HCT116 (cell line): ENCODE measurements around the gene NPR3. TPM values are rescaled to one million over a fixed set of nuclear protein-coding genes. Genes with fewer than 3 reads are reported as not detected.

ENCODE experiments used
- ATAC-seq: fragments of 200-7000 bp; cut with Tn5 transposase; 2 replicates; pipeline ENCODE4 v1.9.1; 2020; ENCODE audit warnings: mild to moderate bottlenecking, moderate library complexity
- BruUV-seq: library from RNA; stranded (reverse); fragments of 400-500 nt; replicated peaks from 2 replicates; lab custom pipeline; 2021; lab: Mats Ljungman, UMichigan
- CTCF ChIA-PET: fragments of 300-600 bp; sonication (Branson Sonifier 250); formaldehyde crosslinking; loops from one replicate; lab custom pipeline; 2021; ENCODE audit warnings: antibody characterized with exemption; lab: Charles Lee
- POLR2A ChIA-PET: fragments of 300-600, 350-600 bp; sonication (Branson Sonifier 250); formaldehyde crosslinking; loops from one replicate; lab custom pipeline; 2021; ENCODE audit warnings: antibody characterized with exemption; lab: Charles Lee
- RAD21 ChIA-PET, 2 experiments: fragments of 300-600 bp; sonication (Branson Sonifier 250); formaldehyde crosslinking; loops; one replicate each; lab custom pipeline; 2023; ENCODE audit warnings: low total read pairs in 2 of 2; ENCODE audit not compliant: uncharacterized antibody in 2 of 2, unreplicated experiment in 2 of 2, low non-redundant PET in 1 of 2; lab: Charles Lee
- DNase-seq: peaks from one replicate; pipeline ENCODE4 v3.0.0-alpha.2; 2010; ENCODE audit warnings: low read depth, low spot score
- H2AFZ ChIP-seq: fragments of 200-600 bp; shearing (Covaris generic), sonication (generic); 2 replicates; pipeline ENCODE4 v1.6.1; 2017; ENCODE audit warnings: low read depth, mixed run types, mixed read lengths, antibody characterized with exemption, low read length; ENCODE audit not compliant: poor library complexity, severe bottlenecking
- H3K27ac ChIP-seq: 2 replicates; pipeline ENCODE4 v1.5.1; 2012; ENCODE audit warnings: low read depth, low read length
- H3K27me3 ChIP-seq: fragments of 200-600 bp; sonication (generic); 2 replicates; pipeline ENCODE4 v1.6.1; 2016; ENCODE audit warnings: mixed run types, low read length, mixed read lengths; ENCODE audit not compliant: insufficient read depth
- H3K36me3 ChIP-seq, 2 experiments: fragments of 200-500 bp in 1 of 2; fragments of 200-600 bp in 1 of 2; sonication (Bioruptor generic) in 1 of 2; sonication (generic) in 1 of 2; 2 replicates each; pipeline versions ENCODE4 v1.5.1 to v1.6.1; 2014 to 2016; ENCODE audit warnings: low read length in 2 of 2, inconsistent platforms in 1 of 2, mixed read lengths in 1 of 2, mixed run types in 1 of 2; ENCODE audit not compliant: insufficient read depth in 2 of 2, control insufficient read depth in 1 of 2
- H3K4me1 ChIP-seq, 2 experiments: fragments of 200-600 bp in 1 of 2; sonication (generic) in 1 of 2; 2 replicates each; pipeline versions ENCODE4 v1.5.1 to v1.6.1; 2012 to 2017; ENCODE audit warnings: low read length in 2 of 2, inconsistent platforms in 1 of 2, mild to moderate bottlenecking in 1 of 2, mixed read lengths in 1 of 2, mixed run types in 1 of 2, moderate library complexity in 1 of 2; ENCODE audit not compliant: insufficient read depth in 2 of 2, control insufficient read depth in 1 of 2
- H3K4me2 ChIP-seq: fragments of 200-600 bp; sonication (generic); 2 replicates; pipeline ENCODE4 v1.6.1; 2017; ENCODE audit warnings: mixed run types, low read length, mixed read lengths
- H3K4me3 ChIP-seq, 2 experiments: fragments of 200-600 bp in 1 of 2; sonication (generic) in 1 of 2; replicated peaks in 1 of 2; 2 replicates each; pipeline ENCODE4 v1.5.1; 2011 to 2016; ENCODE audit warnings: low read length in 2 of 2, control low read depth in 1 of 2, low read depth in 1 of 2, mild to moderate bottlenecking in 1 of 2, mixed read lengths in 1 of 2, mixed run types in 1 of 2
- H3K79me2 ChIP-seq: fragments of 200-600 bp; sonication (generic); 2 replicates; pipeline ENCODE4 v1.6.1; 2017; ENCODE audit warnings: mild to moderate bottlenecking, mixed run types, low read length, moderate library complexity, mixed read lengths; ENCODE audit not compliant: insufficient read depth
- H3K9ac ChIP-seq: fragments of 200-600 bp; sonication (generic); 2 replicates; pipeline ENCODE4 v1.6.1; 2016; ENCODE audit warnings: low read length, mixed read lengths
- H3K9me2 ChIP-seq: fragments of 200-600 bp; sonication (generic), shearing (Covaris generic); 2 replicates; pipeline ENCODE4 v1.6.1; 2017; ENCODE audit warnings: mixed run types, mild to moderate bottlenecking, moderate library complexity; ENCODE audit not compliant: insufficient read depth
- H3K9me3 ChIP-seq, 2 experiments: fragments of 200-500 bp in 1 of 2; fragments of 200-600 bp in 1 of 2; sonication (Bioruptor generic) in 1 of 2; sonication (generic) in 1 of 2; 2 replicates each; pipeline ENCODE4 v1.6.1; 2014 to 2017; ENCODE audit warnings: low read length in 2 of 2, mixed read lengths in 2 of 2, inconsistent platforms in 1 of 2, low read depth in 1 of 2, mild to moderate bottlenecking in 1 of 2, mixed run types in 1 of 2, moderate library complexity in 1 of 2; ENCODE audit not compliant: control insufficient read depth in 1 of 2, insufficient read depth in 1 of 2
- H4K20me1 ChIP-seq: fragments of 200-600 bp; sonication (generic), shearing (Covaris generic); 2 replicates; pipeline ENCODE4 v1.6.1; 2017; ENCODE audit warnings: mixed run types, mild to moderate bottlenecking, moderate library complexity; ENCODE audit not compliant: insufficient read depth
- CEBPB ChIP-seq: IDR thresholded peaks from 2 replicates; pipeline ENCODE4 v1.6.1; 2012; ENCODE audit warnings: low read depth
- ELF1 ChIP-seq: IDR thresholded peaks from 2 replicates; pipeline ENCODE4 v1.6.1; 2012; ENCODE audit warnings: low read depth, borderline replicate concordance
- TCF7L2 ChIP-seq: IDR thresholded peaks from 2 replicates; pipeline ENCODE4 v1.7.0; 2011; ENCODE audit warnings: borderline replicate concordance, inconsistent platforms; ENCODE audit not compliant: insufficient read depth, insufficient read length; ENCODE audit errors: extremely low read depth
- YY1 ChIP-seq: IDR thresholded peaks from 2 replicates; pipeline ENCODE4 v1.6.1; 2011; ENCODE audit warnings: low read length, low read depth, moderate library complexity, mild to moderate bottlenecking; ENCODE audit not compliant: insufficient replicate concordance; ENCODE audit errors: extremely low read depth
- ZNF274 ChIP-seq: fragments of 200-500 bp; sonication (Bioruptor generic); IDR thresholded peaks from 2 replicates; pipeline ENCODE4 v1.6.1; 2014; ENCODE audit warnings: mild to moderate bottlenecking, low read depth, low read length, inconsistent platforms
- intact Hi-C: fragments of 100-400 bp; cut with micrococcal nuclease; formaldehyde crosslinking; loops from 2 replicates; pipeline ENCODE4 v1.10.0; 2022
- total RNA-seq: library from RNA; stranded (reverse); gene quantifications from one replicate; pipeline ENCODE4 v1.2.1, GENCODE V29; 2021; ENCODE audit not compliant: unreplicated experiment
- TF ChIP-seq, protein P1 (sequence below): IDR thresholded peaks from 2 replicates; pipeline ENCODE4 v1.6.1; 2012; ENCODE audit warnings: low read depth
- TF ChIP-seq, protein P2 (sequence below), 3 experiments: fragments of 200-600 bp in 1 of 3; sonication (generic) in 1 of 3; IDR thresholded peaks in 2 of 3; conservative IDR thresholded peaks in 1 of 3; 2 replicates each; pipeline ENCODE4 v1.5.1; 2012 to 2017; ENCODE audit warnings: low read depth in 2 of 3, low read length in 2 of 3, antibody characterized with exemption in 1 of 3, borderline replicate concordance in 1 of 3, control low read depth in 1 of 3, mild to moderate bottlenecking in 1 of 3, mixed read lengths in 1 of 3, mixed run types in 1 of 3, moderate library complexity in 1 of 3; ENCODE audit not compliant: insufficient read depth in 1 of 3

NPR3 gene
- total RNA-seq, 1 experiment from 2014 or later, result 0.39 TPM

DNA sequence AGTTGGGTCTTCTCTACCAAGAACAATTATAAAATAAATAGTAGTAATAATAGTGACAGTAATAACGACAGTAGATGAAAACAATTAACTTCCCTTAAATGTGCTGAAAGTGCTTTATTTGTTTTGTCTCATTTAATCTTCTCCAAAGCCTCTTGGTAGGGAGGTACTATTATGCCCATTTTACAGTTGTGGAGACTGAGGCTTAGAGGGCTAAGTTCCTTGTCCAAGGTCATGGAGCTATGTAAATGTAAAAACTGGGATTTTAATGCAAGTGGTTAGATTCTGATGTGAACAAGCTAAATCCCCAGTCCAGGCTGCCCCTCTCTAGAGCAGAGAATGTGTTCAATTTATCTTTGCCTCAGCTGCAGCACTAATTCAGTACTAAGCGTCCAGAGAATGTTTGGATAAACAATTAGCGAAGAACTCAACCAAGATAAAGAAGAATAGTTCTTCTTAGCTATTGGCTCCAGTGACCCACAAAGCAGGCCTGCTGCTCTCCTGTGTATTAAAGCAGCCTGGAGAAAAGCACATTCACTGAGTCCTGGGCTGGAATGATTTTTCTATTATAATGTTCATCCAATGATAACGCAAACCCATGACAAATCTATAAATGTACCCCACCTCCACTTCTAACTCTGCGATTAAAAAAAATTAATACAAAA is 68.8 kb downstream of the NPR3 start:
- Histone ChIP-seq H2AFZ (no peak overlapping the region), H3K27me3 (no peaks in the 10 kb centered on the region), H3K9ac (no peak overlapping the region), H4K20me1 (no peaks in the 10 kb centered on the region), H3K27ac (no peak overlapping the region), H3K4me2 (no peak overlapping the region), H3K79me2 (no peaks in the 10 kb centered on the region), H3K36me3 (no peaks in the 10 kb centered on the region), H3K9me2 (no peaks in the 10 kb centered on the region), H3K9me3 (no peaks in the 10 kb centered on the region), H3K4me3 (no peak overlapping the region), H3K4me1 (no peaks in the 10 kb centered on the region)
- no peak for ATAC-seq
- intact Hi-C loops, result no loop called here
- POLR2A ChIA-PET, result no interaction called here
- BruUV-seq, result no TSS peak
- RAD21 ChIA-PET, result no interaction called here
- DNase-seq, result no peak
- CTCF ChIA-PET, result no interaction called here
- no peak for TF ChIP-seq CEBPB
- TF ChIP-seq TCF7L2, result no peak
- TF ChIP-seq, protein P1, sequence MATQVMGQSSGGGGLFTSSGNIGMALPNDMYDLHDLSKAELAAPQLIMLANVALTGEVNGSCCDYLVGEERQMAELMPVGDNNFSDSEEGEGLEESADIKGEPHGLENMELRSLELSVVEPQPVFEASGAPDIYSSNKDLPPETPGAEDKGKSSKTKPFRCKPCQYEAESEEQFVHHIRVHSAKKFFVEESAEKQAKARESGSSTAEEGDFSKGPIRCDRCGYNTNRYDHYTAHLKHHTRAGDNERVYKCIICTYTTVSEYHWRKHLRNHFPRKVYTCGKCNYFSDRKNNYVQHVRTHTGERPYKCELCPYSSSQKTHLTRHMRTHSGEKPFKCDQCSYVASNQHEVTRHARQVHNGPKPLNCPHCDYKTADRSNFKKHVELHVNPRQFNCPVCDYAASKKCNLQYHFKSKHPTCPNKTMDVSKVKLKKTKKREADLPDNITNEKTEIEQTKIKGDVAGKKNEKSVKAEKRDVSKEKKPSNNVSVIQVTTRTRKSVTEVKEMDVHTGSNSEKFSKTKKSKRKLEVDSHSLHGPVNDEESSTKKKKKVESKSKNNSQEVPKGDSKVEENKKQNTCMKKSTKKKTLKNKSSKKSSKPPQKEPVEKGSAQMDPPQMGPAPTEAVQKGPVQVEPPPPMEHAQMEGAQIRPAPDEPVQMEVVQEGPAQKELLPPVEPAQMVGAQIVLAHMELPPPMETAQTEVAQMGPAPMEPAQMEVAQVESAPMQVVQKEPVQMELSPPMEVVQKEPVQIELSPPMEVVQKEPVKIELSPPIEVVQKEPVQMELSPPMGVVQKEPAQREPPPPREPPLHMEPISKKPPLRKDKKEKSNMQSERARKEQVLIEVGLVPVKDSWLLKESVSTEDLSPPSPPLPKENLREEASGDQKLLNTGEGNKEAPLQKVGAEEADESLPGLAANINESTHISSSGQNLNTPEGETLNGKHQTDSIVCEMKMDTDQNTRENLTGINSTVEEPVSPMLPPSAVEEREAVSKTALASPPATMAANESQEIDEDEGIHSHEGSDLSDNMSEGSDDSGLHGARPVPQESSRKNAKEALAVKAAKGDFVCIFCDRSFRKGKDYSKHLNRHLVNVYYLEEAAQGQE, result no peak
- TF ChIP-seq, protein P2, sequence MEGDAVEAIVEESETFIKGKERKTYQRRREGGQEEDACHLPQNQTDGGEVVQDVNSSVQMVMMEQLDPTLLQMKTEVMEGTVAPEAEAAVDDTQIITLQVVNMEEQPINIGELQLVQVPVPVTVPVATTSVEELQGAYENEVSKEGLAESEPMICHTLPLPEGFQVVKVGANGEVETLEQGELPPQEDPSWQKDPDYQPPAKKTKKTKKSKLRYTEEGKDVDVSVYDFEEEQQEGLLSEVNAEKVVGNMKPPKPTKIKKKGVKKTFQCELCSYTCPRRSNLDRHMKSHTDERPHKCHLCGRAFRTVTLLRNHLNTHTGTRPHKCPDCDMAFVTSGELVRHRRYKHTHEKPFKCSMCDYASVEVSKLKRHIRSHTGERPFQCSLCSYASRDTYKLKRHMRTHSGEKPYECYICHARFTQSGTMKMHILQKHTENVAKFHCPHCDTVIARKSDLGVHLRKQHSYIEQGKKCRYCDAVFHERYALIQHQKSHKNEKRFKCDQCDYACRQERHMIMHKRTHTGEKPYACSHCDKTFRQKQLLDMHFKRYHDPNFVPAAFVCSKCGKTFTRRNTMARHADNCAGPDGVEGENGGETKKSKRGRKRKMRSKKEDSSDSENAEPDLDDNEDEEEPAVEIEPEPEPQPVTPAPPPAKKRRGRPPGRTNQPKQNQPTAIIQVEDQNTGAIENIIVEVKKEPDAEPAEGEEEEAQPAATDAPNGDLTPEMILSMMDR (IDR thresholded peaks at IDR 0.05 in 2 of 3, conservative IDR thresholded peaks at IDR 0.05 in 1 of 3; ENCODE audit: borderline replicate concordance in 1 of 3, insufficient read depth in 1 of 3, low read depth in 2 of 3, low read length in 2 of 3), result no peak
- no peak for TF ChIP-seq ZNF274
- TF ChIP-seq ELF1, result no peak
- no peak for TF ChIP-seq YY1
